GM18907 (cell line): ENCODE data around the gene PBRM1.

ENCODE experiments used
- ATAC-seq: cut with Tn5 transposase; IDR thresholded peaks from one replicate; pipeline ENCODE4 v1.9.1; 2021; ENCODE audit warnings: mild to moderate bottlenecking, moderate library complexity; ENCODE audit not compliant: unreplicated experiment

Gene PBRM1

DNA sequence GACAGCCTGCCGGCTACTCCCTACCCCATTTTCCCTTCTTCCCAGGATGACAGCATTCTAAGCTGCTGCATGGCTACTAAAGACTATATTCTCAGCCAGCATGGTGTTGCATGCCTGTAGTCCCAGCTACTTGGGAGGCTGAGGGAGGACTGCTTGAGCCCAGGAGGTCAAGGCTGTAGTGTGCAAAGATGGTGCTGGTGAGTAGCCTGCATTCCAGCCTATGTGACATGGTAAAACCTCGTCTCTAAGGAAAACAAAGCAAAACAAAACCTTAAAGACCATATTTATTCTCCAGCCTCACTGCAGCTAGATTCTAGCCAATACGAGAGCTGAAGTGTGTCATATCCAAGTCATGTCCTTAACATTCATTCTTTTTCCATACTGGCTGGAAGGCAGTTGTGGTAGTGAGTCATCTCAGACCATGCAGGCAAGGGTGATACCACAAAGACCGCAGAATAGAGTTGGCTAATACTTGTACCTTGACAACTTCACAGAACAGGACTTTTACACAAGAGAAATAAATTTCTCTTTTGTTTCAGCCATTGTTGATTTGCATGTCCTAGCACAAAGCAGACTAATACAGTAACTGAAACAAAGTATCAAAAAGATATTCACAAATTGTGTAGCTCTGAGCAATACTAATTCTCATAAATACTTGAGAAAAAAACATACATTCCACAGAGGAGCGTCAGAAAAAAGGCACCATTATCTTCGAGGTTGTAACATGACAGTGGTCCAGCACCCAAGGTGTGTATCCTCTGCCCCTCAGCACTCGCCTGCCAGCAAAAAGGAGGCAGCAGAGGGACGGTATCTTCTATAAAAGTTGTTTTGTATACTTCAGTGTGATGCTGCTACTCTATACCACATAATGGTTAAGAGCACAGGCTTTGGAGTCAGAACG, 14.8 kb downstream of the PBRM1 start:
- ATAC-seq = no peak

DNA sequence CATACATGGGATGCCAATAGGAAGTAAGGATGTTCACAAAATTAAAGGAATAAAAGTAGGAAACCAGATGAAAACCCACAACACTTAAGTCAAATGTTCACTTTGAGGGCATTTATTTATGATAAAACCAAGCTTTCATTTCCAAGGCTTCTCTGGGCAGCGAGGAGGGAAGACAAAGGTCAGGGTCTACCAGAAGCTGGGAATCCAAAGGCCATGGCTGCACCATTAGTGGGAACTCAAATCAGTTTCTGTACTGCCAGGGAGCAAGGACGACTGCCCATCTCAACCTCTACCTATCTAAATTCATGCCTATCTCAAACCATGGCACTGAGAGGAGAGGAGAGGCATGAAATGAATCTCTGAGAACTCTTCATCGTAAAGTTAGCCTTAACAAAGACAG, 22.6 kb downstream of the PBRM1 start:
- ATAC-seq = no peak

DNA sequence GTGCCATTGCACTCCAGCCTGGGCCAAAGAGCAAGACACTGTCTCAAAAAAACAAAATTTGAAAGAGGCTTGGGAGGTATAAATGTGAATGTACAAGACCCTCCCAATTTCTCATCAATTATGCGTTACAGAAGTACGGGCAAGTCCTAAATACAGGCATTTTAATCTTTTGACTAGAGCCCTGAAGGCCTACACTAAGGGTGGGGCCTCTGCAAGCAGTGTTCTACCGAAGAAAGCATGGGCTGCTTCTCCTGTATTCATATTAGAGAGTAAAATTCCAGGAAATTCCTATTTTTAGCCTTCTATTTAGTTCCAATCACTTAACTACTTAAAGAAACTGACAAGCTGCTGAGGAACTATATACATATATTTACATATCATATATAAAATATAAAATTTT, 25.7 kb downstream of the PBRM1 start:
- no peak for ATAC-seq

DNA sequence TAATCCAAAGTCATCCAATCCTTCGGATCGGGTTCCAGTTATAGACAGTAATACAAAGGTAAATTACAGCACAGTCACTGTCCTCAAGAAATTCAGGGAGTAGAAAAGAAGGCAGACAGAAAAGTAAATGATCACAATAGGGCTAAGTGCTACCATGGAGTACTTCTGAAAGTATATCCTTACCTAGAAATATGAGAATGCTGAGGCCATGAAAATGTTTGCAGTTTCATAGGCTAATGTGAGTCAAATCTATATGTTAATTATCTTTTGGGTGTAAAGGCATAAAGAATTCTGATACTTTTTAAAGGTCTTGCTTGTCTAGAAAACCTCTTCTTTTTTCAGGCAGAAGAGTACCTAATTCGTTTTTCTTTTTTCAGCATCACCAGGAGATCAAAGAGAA, 29.8 kb downstream of the PBRM1 start:
- ATAC-seq = no peak

DNA sequence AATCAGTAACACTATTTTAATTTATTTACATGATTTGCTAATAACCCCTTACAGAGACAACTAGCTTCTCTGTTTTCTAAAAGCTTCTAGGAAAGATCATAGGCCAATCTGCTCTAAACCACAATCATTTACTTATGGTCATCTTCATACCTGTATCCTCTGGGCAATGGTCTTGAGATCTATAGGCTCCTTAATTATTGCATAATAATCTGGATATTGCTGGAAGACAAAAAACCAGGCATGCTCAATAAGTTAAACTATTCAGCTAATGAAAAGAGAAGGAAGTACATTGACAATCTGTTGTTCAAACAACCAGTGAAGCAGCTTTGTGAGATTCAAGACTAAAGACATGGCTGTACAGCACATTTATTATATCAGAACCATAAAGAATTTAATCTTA, 34.1 kb downstream of the PBRM1 start:
- no peak for ATAC-seq

DNA sequence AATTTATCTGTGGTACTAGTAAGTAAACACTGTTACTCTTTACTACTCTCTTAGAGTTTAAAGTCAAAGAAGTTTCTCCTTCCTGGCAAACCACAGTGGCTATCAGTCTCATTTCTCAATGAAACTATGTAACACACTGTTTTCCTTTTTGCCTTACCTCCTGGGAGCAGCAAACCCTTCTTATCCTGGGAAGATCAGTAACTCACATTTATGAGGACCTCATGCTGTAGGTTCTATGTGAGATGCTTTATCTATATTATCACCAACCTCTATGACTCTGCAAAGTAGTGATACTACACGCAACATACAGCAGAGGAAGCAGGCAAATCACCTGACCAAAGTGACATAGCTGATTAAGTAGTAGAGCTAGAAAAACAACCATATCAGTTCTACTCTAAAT, 35.3 kb downstream of the PBRM1 start:
- no peak for ATAC-seq

DNA sequence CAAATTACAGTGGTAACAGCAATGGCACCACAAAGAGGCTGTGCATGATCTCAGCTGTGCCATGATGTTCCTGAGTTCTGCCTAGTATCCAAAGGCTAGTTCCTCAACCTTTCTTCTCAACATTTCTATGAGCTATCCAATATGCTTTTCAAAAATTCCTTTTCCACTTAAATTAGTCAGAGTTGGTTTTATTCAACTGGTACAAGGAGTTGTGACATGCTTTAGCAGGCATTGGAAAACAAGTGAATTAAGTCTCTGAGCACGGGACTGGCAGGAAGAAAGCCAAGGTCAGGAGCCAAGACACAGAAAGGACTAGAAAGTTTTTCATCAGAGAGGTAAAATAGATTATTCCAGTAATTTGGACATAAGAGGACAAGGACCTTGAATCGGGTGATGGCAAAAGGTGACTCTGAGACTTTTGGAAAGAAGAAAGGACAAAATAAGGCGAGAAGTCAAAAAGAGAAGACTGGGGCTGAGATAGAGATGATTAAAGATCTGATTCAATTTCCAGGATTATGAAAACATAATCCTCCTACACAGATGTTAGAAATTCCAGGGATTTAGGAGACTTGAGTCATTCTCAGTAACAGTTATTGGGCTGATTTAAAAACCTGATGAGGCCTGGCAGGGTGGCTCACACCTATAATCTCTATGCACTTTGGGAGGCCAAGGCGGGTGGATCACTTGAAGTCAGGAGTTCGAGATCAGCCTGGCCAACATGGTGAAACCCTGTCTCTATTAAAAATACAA, 36.1 kb downstream of the PBRM1 start:
- ATAC-seq = no peak

DNA sequence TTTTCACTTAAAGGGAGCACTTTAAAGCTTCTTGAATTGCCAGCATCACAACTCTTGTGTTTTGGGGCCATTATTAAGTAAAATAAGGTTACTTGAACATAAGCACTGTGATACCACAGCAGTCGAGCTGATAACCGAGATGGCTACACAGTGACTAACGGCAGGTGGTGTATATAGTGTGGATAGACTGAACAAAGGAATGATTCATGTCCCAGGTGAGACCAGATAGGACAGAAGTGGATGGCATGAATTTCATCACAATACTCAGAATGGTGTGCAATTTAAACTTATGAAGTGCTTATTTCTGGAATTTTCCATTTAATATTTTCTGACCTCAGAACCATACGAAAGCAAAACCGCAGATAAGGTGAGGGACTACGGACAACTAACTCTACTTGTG, 40.2 kb downstream of the PBRM1 start:
- ATAC-seq = no peak

DNA sequence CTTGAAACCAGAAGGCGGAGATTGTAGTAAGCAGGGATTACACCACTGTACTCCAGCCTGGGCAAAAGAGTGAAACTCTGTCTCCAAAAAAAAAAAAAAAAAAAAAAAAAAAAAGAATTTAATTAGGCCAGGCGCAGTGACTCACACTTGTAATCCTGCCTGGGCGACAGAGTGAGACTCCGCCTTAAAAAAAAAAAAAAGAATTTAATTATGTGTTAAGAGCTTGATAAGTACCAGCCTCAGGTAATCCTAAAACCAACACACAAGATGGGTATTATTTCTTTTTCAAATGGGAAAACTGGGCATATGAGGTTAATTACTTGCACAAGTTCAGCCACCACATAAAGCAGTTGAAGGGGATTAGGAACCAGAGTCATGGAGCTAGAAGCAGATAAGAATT, 49.0 kb downstream of the PBRM1 start:
- ATAC-seq = no peak

DNA sequence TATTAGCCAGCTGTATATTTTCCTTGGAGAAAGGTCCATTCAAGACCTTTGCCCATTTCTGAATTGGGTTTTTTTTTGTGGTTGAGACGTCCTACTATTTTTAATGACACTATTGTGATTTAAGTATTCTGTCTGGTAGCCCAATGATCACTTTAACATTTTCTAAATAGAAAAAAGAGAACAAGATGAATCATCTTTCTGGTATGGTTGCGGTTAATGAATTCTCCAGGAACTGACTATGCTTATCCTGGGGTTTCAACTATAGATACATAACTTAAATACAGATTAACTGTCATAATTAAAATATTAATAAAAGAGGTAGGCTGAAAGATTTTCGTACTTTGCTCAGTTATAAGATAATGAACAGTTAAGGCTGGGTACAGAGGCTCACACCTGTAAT, 51.9 kb downstream of the PBRM1 start:
- ATAC-seq = no peak

DNA sequence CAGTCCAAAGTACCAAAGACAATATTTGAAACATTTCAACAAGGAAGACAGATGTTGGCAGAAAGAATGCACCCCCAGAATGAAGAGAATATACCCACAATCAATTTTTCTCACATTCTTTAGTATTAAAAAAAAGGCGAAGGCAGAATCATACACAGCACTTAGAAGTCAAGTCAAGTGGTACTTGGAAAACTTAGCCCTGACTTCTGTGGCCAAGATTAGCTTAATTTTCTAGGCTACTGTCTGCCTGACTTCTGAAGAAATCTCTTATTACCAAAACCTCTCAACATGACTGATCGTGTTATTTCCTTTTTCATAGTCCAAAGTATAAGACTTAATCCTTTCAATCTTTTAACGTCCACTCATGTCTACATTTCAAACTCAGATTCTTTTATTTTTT, 60.7 kb downstream of the PBRM1 start:
- ATAC-seq = no peak

DNA sequence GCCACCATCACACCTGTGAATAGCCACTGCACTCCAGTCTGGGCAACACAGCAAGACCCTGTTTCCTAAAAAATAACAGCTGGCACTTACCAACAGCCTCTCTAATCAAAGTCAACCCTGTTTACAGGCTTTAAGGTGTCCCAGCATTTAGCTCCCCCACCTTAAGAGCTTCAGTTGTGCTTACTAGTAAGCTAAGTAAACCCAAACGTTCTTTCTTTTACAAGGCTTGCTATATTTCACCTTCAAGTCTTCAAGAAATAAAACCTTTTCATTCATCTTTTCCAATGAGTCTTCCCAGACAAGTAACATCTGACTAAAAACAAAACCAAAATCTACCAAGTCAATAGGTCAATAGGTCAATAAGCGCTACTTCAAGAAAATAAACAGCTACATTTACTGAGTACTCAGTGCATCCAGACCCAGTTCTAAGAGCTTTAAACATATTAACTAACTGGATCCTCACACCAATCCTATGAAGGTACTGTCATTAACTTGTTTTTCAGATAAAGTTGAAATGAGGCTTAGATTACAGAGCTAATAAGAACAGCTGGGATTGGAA, 62.4 kb downstream of the PBRM1 start:
- ATAC-seq = no peak

DNA sequence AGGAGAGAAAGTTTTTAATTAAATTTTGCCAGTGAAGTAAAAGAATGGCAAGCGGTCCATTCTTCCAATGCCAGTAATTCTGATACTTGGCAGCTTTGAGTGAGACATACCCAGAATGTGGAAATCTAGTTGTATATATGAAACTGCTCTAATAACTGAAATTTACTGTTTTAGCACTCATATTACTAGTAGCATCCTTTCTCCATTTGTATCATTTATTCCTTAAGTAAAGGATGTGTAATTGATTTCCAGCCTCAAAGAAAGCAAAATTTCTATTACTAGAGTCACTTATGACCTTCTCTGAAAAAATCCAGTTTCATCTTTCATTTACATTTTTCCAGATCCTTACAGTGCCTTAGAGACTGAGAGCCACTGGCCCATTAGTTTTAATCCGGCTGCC, 65.1 kb downstream of the PBRM1 start:
- no peak for ATAC-seq

DNA sequence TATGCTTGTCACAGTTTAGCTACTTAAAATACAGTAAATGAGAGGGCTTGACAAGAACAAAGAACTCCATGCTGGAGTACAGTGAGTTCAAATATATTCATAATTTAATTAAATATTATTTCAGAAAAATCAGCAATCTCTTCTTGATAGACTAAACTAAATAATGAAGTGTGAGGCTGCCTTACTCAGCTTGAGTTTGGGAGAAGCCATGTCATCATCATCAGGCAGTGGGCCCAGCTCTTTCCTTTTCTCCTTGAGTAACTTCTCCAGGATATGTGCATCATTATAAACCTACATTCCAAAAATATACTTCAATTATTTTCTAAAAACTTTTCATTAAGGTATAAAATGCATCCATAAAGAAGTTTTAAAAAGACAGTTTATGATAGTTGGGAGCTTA, 70.5 kb downstream of the PBRM1 start:
- no peak for ATAC-seq

DNA sequence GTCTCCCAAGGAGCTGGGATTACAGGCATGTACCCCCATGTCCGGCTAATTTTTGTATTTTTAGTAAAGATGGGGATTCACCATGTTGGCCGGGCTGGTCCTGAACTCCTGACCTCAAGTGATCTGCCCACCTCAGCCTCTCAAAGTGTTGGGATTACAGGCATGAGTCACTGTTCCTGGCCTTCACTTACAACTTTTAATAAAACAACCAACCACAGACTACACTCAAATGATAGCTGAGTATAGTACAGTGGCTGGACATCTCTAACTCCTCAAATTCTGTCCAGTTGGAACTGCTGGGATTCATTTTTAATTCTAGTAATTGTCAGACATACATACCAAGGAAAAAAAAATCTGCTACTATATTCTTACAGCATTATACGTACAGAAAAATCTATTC, 71.0 kb downstream of the PBRM1 start:
- no peak for ATAC-seq

DNA sequence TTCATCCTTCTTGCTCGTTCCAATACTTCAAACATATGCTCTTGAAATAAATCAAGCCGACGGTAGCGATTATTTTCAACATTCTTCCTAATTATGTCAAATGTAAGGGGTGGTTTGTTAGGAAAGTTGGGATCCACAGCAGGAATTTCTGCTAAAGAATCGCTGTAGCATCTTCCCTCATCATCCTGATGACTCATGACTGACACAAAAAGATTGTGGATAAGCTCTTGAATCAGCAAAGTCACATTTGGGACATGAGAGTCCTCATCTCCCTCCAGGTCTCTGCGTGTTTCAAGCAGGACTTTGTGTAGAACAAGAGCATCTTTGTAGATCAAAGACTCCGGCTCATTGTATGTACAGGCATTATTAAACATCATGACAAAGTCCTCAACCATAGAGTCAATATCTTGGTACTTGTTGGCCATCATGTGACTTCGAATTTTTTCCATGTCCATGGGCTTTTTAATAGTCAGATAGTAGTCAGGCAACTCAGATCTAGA, 76.3 kb downstream of the PBRM1 start:
- no peak for ATAC-seq

DNA sequence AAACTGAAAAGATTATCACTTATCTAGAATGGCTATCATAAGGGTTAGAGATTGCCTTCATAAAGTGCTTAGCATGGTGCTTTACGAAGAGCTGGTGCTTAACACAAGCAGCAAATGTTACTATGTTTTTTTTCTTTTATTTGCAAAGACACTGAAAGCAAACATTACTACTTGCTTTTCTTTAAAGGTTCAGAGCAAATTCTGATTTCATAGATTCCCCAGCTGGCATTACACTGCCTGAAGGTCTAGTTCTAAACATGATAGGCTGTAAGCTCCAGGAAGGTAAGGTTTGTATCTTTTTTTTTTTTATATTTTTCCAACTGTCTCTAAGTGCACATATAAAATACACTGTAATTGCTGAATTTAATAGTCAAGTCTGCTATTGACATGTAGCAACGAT, 77.4 kb downstream of the PBRM1 start:
- no peak for ATAC-seq

DNA sequence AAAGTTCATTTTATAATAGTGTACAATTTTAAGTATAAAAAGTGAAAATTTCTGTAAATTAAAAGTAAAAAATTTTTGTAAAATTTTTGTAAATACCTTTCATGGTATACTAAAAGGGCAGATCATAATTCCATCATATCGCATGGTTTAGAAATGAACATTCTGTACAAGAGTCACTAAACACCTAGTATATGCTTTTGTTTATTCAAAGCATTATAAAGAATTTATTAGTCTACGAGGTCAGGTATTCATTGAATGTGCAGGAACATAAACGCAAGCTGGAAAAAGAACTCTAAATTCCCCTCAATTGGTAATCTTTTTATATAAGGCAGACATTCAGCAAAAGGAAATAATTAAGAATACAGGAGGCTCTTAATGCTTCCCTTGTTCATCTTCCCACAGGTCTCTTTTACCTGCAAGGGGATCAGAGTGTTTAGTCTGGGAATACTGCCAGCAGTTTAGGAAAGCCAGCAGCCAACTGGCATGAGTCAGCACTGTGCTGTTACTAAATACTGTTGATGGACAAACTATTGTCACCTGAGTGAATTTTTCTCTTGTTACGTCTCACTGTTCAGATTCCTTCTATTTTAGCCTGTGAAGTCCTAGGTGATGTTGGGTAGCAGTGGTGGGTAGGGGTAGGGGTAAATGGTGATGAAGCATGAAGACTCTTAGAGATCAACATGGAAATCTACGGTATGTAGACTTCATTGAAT, 79.2 kb downstream of the PBRM1 start:
- no peak for ATAC-seq

DNA sequence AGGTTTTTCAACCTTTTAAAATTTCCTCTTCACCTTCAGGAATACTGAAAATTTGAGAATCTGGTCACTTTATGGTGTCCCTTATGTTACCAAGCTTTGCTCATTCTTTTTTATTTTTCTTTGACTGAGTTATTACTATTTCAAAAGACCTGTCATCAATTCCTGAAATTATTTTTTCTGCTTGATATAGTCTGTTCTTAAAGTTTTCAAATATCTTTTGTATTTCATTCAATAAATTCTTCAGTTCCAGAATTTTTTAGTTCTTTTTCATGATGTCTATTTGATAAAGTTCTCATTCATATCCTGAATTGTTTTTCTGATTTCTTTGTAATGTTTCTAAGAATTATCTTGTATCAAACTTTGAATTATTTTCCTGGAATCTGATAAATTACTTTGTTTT, 85.5 kb downstream of the PBRM1 start:
- ATAC-seq = no peak

DNA sequence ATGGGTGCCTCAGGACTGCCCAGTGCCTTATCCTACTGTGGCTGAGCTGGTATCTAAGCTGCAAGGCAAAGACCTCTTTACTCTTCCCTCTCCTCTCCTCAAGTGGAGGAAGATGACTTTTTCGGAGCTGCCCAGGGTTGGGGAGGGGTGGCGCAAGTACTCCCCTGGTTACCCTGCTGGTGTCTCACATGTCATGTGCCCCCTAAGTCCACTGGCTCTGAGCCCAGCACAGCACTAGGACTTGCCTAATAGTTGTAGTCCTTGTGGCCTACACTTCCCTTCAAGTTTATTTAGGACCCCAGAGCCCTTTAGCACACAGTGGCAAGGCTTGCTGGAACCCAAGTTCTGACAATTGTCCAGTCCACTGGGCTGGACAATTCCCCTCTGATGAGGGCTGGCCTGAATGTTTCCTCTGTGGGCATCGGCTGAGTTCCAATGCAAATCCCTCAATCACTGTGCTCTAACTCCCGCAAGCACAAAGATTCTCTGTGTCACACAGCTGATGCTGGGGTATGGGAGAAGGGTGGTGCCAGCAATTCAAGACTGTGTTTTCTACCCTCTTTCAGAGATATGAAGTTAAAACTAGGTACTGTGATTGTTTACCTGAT, 89.0 kb downstream of the PBRM1 start:
- no peak for ATAC-seq

DNA sequence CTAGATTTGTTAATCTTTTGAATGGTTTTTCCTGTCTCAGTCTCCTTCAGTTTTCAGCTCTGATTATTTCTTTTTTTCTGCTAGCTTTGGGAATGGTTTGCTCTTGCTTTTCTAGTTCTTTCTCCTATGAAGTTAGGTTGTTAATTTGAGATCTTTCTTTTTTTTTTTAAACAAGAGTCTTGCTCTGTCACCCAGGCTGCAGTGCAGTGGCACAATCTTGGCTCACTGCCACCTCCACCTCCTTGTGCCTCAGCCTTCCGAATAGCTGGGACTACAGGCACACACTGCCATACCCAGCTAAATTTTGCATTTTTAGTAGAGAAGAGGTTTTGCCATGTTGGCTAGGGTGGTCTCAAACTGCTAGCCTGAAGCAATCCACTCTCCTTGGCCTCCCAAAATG, 92.6 kb downstream of the PBRM1 start:
- ATAC-seq = no peak
